HG02973 (cell line): ENCODE results near the gene RASGEF1C.

ENCODE experiments used
- ATAC-seq: cut with Tn5 transposase; IDR thresholded peaks from one replicate; pipeline ENCODE4 v1.9.1; 2021; ENCODE audit warnings: moderate library complexity; ENCODE audit not compliant: unreplicated experiment

RASGEF1C gene

GRCh38 chr5:180160789-180161188, 48.2 kb downstream of the RASGEF1C start:
- no peak for ATAC-seq

- ATAC-seq: no peak
These were observed 48.8 kb downstream of the RASGEF1C start for GRCh38 chr5:180160215-180160614.

- ATAC-seq: no peak
These were observed 49.3 kb downstream of the RASGEF1C start for GRCh38 chr5:180159756-180160155.

GRCh38 chr5:180157866-180158265, 51.1 kb downstream of the RASGEF1C start:
- ATAC-seq: no peak

GRCh38 chr5:180156141-180156540, 52.9 kb downstream of the RASGEF1C start:
- no peak for ATAC-seq

GRCh38 chr5:180155365-180155926, 53.6 kb downstream of the RASGEF1C start:
- ATAC-seq: no peak

GRCh38 chr5:180154821-180155364, 54.1 kb downstream of the RASGEF1C start:
- ATAC-seq: no peak

- ATAC-seq: no peak
These were observed 55.0 kb downstream of the RASGEF1C start for GRCh38 chr5:180153991-180154390.

- no peak for ATAC-seq
These were observed 55.9 kb downstream of the RASGEF1C start for GRCh38 chr5:180153099-180153498.

GRCh38 chr5:180143656-180144364, 65.2 kb downstream of the RASGEF1C start:
- no peak for ATAC-seq

- no peak for ATAC-seq
These were observed 66.0 kb downstream of the RASGEF1C start for GRCh38 chr5:180142824-180143610.

- ATAC-seq: no peak
These were observed 66.8 kb downstream of the RASGEF1C start for GRCh38 chr5:180142021-180142765.

GRCh38 chr5:180141068-180141660, 67.8 kb downstream of the RASGEF1C start:
- ATAC-seq: no peak

GRCh38 chr5:180140571-180140970, 68.4 kb downstream of the RASGEF1C start:
- ATAC-seq: no peak

- no peak for ATAC-seq
These were observed 68.9 kb downstream of the RASGEF1C start for GRCh38 chr5:180140079-180140554.

GRCh38 chr5:180139731-180140055, 69.3 kb downstream of the RASGEF1C start:
- no peak for ATAC-seq

- no peak for ATAC-seq
These were observed 69.9 kb downstream of the RASGEF1C start for GRCh38 chr5:180138976-180139730.

GRCh38 chr5:180138214-180138975, 70.6 kb downstream of the RASGEF1C start:
- no peak for ATAC-seq
